HepG2 (cell line): ENCODE data around the gene PALM2AKAP2. TPM values are rescaled to one million over a fixed set of nuclear protein-coding genes. Genes with fewer than 3 reads are reported as not detected.

Experiments
- ATAC-seq: fragments of 200-7000 bp; cut with Tn5 transposase; 3 replicates; pipeline ENCODE4 v1.9.1; 2020; ENCODE audit warnings: mild to moderate bottlenecking, moderate library complexity
- BruUV-seq: library from RNA; stranded (reverse); fragments of 400-500 nt; replicated peaks from 2 replicates; lab custom pipeline; 2021; lab: Mats Ljungman, UMichigan
- CTCF ChIA-PET: fragments of 300-600 bp; formaldehyde crosslinking; extraction: SDS; loops from one replicate; lab custom pipeline; 2021; ENCODE audit warnings: low total read pairs, inconsistent platforms, low intra/inter-chr PET ratio; lab: Yijun Ruan, JAX
- POLR2A ChIA-PET: fragments of 350-600 bp; sonication (Branson Sonifier 250); formaldehyde crosslinking; loops from one replicate; lab custom pipeline; 2020; ENCODE audit warnings: antibody characterized with exemption, inconsistent platforms; lab: Yijun Ruan, JAX
- DNase-seq: peaks from one replicate; pipeline ENCODE4 v3.0.0-alpha.2; 2015; ENCODE audit warnings: low spot score
- FAIRE-seq: peaks from 3 replicates; lab custom pipeline; 2011; peaks lifted over from hg19 to GRCh38; lab: Jason Lieb, UNC
- H2AFZ ChIP-seq: one replicate; pipeline ENCODE4 v1.6.1; 2011; ENCODE audit warnings: low read length, inconsistent platforms
- H3K27ac ChIP-seq: fragments of 300-600 bp; 3 replicates; pipeline ENCODE4 v1.8.0; 2011; ENCODE audit warnings: mixed run types, mild to moderate bottlenecking, mixed read lengths, low read length, inconsistent platforms; ENCODE audit not compliant: insufficient read depth; ENCODE audit errors: extremely low read length
- H3K27me3 ChIP-seq, 2 experiments: fragments of 200-600 bp in 1 of 2; 2 replicates in 1 of 2; 3 replicates in 1 of 2; pipeline versions ENCODE4 v1.6.0 to v1.8.0; 2011; ENCODE audit warnings: low read length in 2 of 2, mild to moderate bottlenecking in 2 of 2, moderate library complexity in 2 of 2, inconsistent platforms in 1 of 2; ENCODE audit not compliant: insufficient read depth in 2 of 2, control insufficient read depth in 1 of 2
- H3K36me3 ChIP-seq, 2 experiments: fragments of 200-600 bp in 1 of 2; replicated peaks in 1 of 2; 2 replicates in 1 of 2; 3 replicates in 1 of 2; pipeline versions ENCODE4 v1.5.1 to v1.8.0; 2011; ENCODE audit warnings: low read length in 2 of 2, inconsistent platforms in 1 of 2; ENCODE audit not compliant: insufficient read depth in 2 of 2, control insufficient read depth in 1 of 2
- H3K4me1 ChIP-seq: 2 replicates; pipeline ENCODE4 v1.5.1; 2012; ENCODE audit warnings: low read length, inconsistent platforms; ENCODE audit not compliant: insufficient read depth
- H3K4me2 ChIP-seq: 2 replicates; pipeline ENCODE4 v1.6.0; 2011; ENCODE audit warnings: low read depth, low read length, inconsistent platforms
- H3K4me3 ChIP-seq, 3 experiments: fragments of 200-600 bp in 1 of 3; sonication (generic), shearing (Covaris generic) in 1 of 3; replicated peaks in 1 of 3; 2 replicates each; pipeline ENCODE4 v1.5.1; 2011 to 2016; ENCODE audit warnings: low read length in 3 of 3, inconsistent platforms in 2 of 3, low read depth in 2 of 3, mild to moderate bottlenecking in 2 of 3, control low read depth in 1 of 3, mixed read lengths in 1 of 3; ENCODE audit not compliant: insufficient read depth in 1 of 3
- H3K79me2 ChIP-seq: one replicate; pipeline ENCODE4 v1.6.1; 2011; ENCODE audit warnings: low read length, inconsistent platforms; ENCODE audit not compliant: insufficient read depth
- H3K9ac ChIP-seq: 2 replicates; pipeline ENCODE4 v1.6.0; 2011; ENCODE audit warnings: mild to moderate bottlenecking, low read depth, low read length, inconsistent platforms; ENCODE audit not compliant: insufficient read depth
- H3K9me3 ChIP-seq: 2 replicates; pipeline ENCODE4 v1.5.1; 2012; ENCODE audit warnings: mild to moderate bottlenecking, low read length
- H4K20me1 ChIP-seq: 2 replicates; pipeline ENCODE4 v1.6.0; 2011; ENCODE audit warnings: inconsistent platforms, mild to moderate bottlenecking, low read length, moderate library complexity; ENCODE audit not compliant: insufficient read depth
- BCL3 ChIP-seq: sonication (generic); formaldehyde crosslinking; IDR thresholded peaks from 2 replicates; pipeline ENCODE4 v1.5.1; 2020; ENCODE audit warnings: mild to moderate bottlenecking, missing genetic modification reagents, moderate library complexity
- CC2D1A ChIP-seq: sonication (generic); formaldehyde crosslinking; IDR thresholded peaks from 2 replicates; pipeline ENCODE4 v1.8.1; 2023; ENCODE audit warnings: mild to moderate bottlenecking, missing genetic modification reagents
- EHMT2 ChIP-seq: fragments of 200-600 bp; sonication (generic); IDR thresholded peaks from 2 replicates; pipeline ENCODE4 v1.7.0; 2017; ENCODE audit warnings: antibody characterized with exemption, low read depth, low read length, borderline replicate concordance
- FOSL2 ChIP-seq: sonication (generic); formaldehyde crosslinking; IDR thresholded peaks from 2 replicates; pipeline ENCODE4 v1.4.0; 2020; ENCODE audit warnings: missing genetic modification reagents
- GABPA ChIP-seq, 2 experiments: IDR thresholded peaks; 2 replicates each; pipeline ENCODE4 v1.6.1; 2011 to 2016; ENCODE audit warnings: low read depth in 2 of 2, low read length in 1 of 2, missing biosample characterization in 1 of 2, missing genetic modification characterization in 1 of 2
- HMGXB4 ChIP-seq, 2 experiments: sonication (generic) in 1 of 2; formaldehyde crosslinking in 1 of 2; IDR thresholded peaks; 2 replicates each; pipeline versions ENCODE4 v1.4.0 to v1.6.1; 2018 to 2020; ENCODE audit warnings: missing genetic modification reagents in 2 of 2, borderline replicate concordance in 1 of 2, low read depth in 1 of 2, mild to moderate bottlenecking in 1 of 2, missing biosample characterization in 1 of 2
- HNRNPK ChIP-seq: fragments of 200-400 bp; formaldehyde crosslinking; IDR thresholded peaks from 2 replicates; pipeline ENCODE4 v1.6.1; 2018; ENCODE audit warnings: low read length, low read depth, moderate library complexity, mild to moderate bottlenecking; ENCODE audit not compliant: poor library complexity, severe bottlenecking
- MATR3 ChIP-seq: sonication (generic); formaldehyde crosslinking; IDR thresholded peaks from 2 replicates; pipeline ENCODE4 v1.4.0; 2020; ENCODE audit warnings: missing genetic modification reagents
- NCOA2 ChIP-seq: sonication (generic); formaldehyde crosslinking; IDR thresholded peaks from 2 replicates; pipeline ENCODE4 v1.8.0; 2022; ENCODE audit warnings: inconsistent platforms
- POLR2AphosphoS5 ChIP-seq: IDR thresholded peaks from 2 replicates; pipeline ENCODE4 v1.6.1; 2012; ENCODE audit warnings: low read depth, low read length
- ZBTB7A ChIP-seq: sonication (generic); formaldehyde crosslinking; IDR thresholded peaks from 2 replicates; pipeline ENCODE4 v1.8.0; 2022; ENCODE audit warnings: mild to moderate bottlenecking, missing genetic modification reagents
- ZFP62 ChIP-seq: sonication (generic); formaldehyde crosslinking; IDR thresholded peaks from 2 replicates; pipeline ENCODE4 v1.4.0; 2020; ENCODE audit warnings: missing genetic modification reagents
- ZNF501 ChIP-seq: sonication (generic); formaldehyde crosslinking; IDR thresholded peaks from 2 replicates; pipeline ENCODE4 v1.5.1; 2020; ENCODE audit warnings: mild to moderate bottlenecking, moderate library complexity, missing genetic modification reagents
- ZNF510 ChIP-seq: sonication (generic); formaldehyde crosslinking; IDR thresholded peaks from 2 replicates; pipeline ENCODE4 v1.4.0; 2020; ENCODE audit warnings: low read depth, mild to moderate bottlenecking, missing genetic modification reagents
- ZNF816 ChIP-seq: sonication (generic); formaldehyde crosslinking; IDR thresholded peaks from 2 replicates; pipeline ENCODE4 v1.8.0; 2022; ENCODE audit warnings: missing genetic modification reagents, mild to moderate bottlenecking, borderline replicate concordance
- WGBS: methylation state at CpG from one replicate; pipeline ENCODE4 v1.1.6; 2017; ENCODE audit warnings: low lambda C conversion rate; 5-methylcytosine and 5-hydroxymethylcytosine counted together
- in situ Hi-C: cut with HindIII; loops from 2 replicates; pipeline ENCODE4 v1.10.0; 2017; ENCODE audit warnings: low pct_unique_long_range_greater_than_20kb; ENCODE audit not compliant: extremely low pct_ligation_motif_present
- intact Hi-C: fragments of 100-400 bp; cut with micrococcal nuclease; formaldehyde crosslinking; loops from one replicate; pipeline ENCODE4 v1.10.0; 2022; ENCODE audit not compliant: unreplicated experiment
- polyA plus RNA-seq, 8 experiments: library from polyadenylated mRNA; depleted of rRNA in 3 of 8; stranded (reverse) in 7 of 8; unstranded in 1 of 8; fragments of >200 nt; fragmentation: Illumina TruSeq in 4 of 8; extraction: Trizol in 4 of 8; gene quantifications; 2 replicates each; pipeline versions ENCODE4 v1.2.1 to v1.2.3, GENCODE V29; 2011 to 2016; ENCODE audit warnings: low read depth in 4 of 8, missing spikeins in 1 of 8, mixed read lengths in 1 of 8; ENCODE audit not compliant: insufficient read depth in 1 of 8
- total RNA-seq, 5 experiments: library from RNA; depleted of rRNA; stranded (reverse); fragments of >200 nt; fragmentation: Illumina TruSeq; extraction: Trizol; gene quantifications; 2 replicates each; pipeline ENCODE4 v1.2.3, GENCODE V29; 2016; ENCODE audit warnings: low read depth in 1 of 5

Gene PALM2AKAP2
- total and polyA plus RNA-seq, 2 of the 13 experiments (the other 11 are each of a cell fraction or from before 2014, with no cell fraction given): 0.25 to 1.8 TPM

- Histone ChIP-seq H3K4me2 (no peak overlapping the region), H4K20me1 (no peaks in the 10 kb centered on the region), H3K9ac (no peak overlapping the region), H3K9me3 (no peaks in the 10 kb centered on the region), H3K36me3 (no peaks in the 10 kb centered on the region), H3K27me3 (no peaks in the 10 kb centered on the region), H3K4me1 (no peaks in the 10 kb centered on the region), H3K79me2 (no peaks in the 10 kb centered on the region), H2AFZ (no peak overlapping the region), H3K27ac (no peak overlapping the region), H3K4me3 (no peak overlapping the region)
- DNase-seq (no peak), ATAC-seq (no peak), FAIRE-seq (no peak)
- POLR2A ChIA-PET: no interaction called here
- CTCF ChIA-PET: no interaction called here
- no peak for TF ChIP-seq ZFP62
- no peak for TF ChIP-seq NCOA2 (CRISPR knock-in tag)
- 0% methylated on average over 1 of the region's 1 CpG for WGBS
- no TSS peak for BruUV-seq
- intact Hi-C loops (no loop called here), in situ Hi-C loops (no loop called here)
Measured at GRCh38 chr9:109801484-109801883, 21.5 kb downstream of the PALM2AKAP2 start.

GRCh38 chr9:109802491-109802890 lies 22.5 kb downstream of the PALM2AKAP2 start:
- H3K27ac ChIP-seq: no peak overlapping the region
- H3K9ac ChIP-seq: no peak overlapping the region
- no peaks in the 10 kb centered on the region for H4K20me1 ChIP-seq
- intact Hi-C loops: no loop called here
- POLR2A ChIA-PET: no interaction called here
- FAIRE-seq (no peak), DNase-seq (no peak), ATAC-seq (no peak)
- no peaks in the 10 kb centered on the region for H3K9me3 ChIP-seq
- 25% methylated on average over 1 of the region's 1 CpG for WGBS
- H3K4me1 ChIP-seq: no peaks in the 10 kb centered on the region
- no peaks in the 10 kb centered on the region for H3K27me3 ChIP-seq
- no peak overlapping the region for H3K4me3 ChIP-seq
- in situ Hi-C loops: no loop called here
- CTCF ChIA-PET: no interaction called here
- H2AFZ ChIP-seq: no peak overlapping the region
- BruUV-seq: no TSS peak
- no peaks in the 10 kb centered on the region for H3K36me3 ChIP-seq
- H3K4me2 ChIP-seq: no peak overlapping the region
- H3K79me2 ChIP-seq: no peaks in the 10 kb centered on the region
- TF ChIP-seq FOSL2 (CRISPR knock-in tag) (no peak), POLR2AphosphoS5 (no peak), GABPA (IDR thresholded peaks at IDR 0.05; ENCODE audit: low read depth, low read length) (no peak), GABPA (CRISPR knock-in tag; IDR thresholded peaks at IDR 0.05; ENCODE audit: low read depth) (no peak), ZNF501 (no peak), CC2D1A (CRISPR knock-in tag) (no peak), ZBTB7A (CRISPR knock-in tag) (no peak), ZNF816 (CRISPR knock-in tag) (no peak), HMGXB4 (CRISPR knock-in tag; IDR thresholded peaks at IDR 0.05; ENCODE audit: borderline replicate concordance in 1 of 2, low read depth in 1 of 2) (no peak), HNRNPK (no peak), EHMT2 (no peak), ZNF510 (CRISPR knock-in tag) (no peak), BCL3 (CRISPR knock-in tag) (no peak), MATR3 (CRISPR knock-in tag) (no peak)
